Rectal smooth muscle tissue (tissue), 1 donor: ENCODE data around the gene RASSF8.

Experiments used
- H3K27ac ChIP-seq: one replicate; pipeline ENCODE4 v1.7.0; 2013; ENCODE audit warnings: low read depth, low read length, inconsistent platforms
- H3K27me3 ChIP-seq: one replicate; pipeline ENCODE4 v1.7.0; 2013; ENCODE audit warnings: low read length; ENCODE audit not compliant: control insufficient read depth, insufficient read depth
- H3K36me3 ChIP-seq: one replicate; pipeline ENCODE4 v1.7.0; 2013; ENCODE audit warnings: low read length; ENCODE audit not compliant: control insufficient read depth, insufficient read depth
- H3K4me1 ChIP-seq: one replicate; pipeline ENCODE4 v1.7.0; 2013; ENCODE audit warnings: low read length; ENCODE audit not compliant: control insufficient read depth, insufficient read depth
- H3K4me3 ChIP-seq: one replicate; pipeline ENCODE4 v1.7.0; 2013; ENCODE audit warnings: low read length
- H3K9ac ChIP-seq: one replicate; pipeline ENCODE4 v1.7.0; 2013; ENCODE audit warnings: low read length

Gene RASSF8

DNA sequence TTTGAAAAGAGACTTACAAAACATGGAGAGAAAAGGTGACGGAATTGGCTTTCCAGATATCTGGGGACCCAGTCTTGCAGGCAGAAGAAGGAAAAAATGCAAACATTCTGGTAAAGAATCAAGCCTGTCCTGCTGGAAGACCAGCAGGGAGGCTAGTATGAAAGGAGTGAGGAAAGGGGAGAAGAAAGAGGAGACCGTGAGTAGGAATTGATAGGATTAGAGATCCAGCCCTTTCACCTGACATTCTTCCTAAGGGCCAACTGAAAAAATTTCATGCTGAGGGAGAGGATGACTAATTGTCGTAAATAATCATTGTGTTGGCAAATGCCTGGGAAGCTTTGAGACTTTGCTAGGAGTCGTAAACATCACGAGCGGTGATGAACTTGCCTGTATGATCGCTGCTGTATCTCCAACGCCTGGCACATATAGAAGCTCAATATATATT lies 154.2 kb downstream of the RASSF8 start:
- Histone ChIP-seq H3K4me3 (no peak overlapping the region), H3K9ac (no peak overlapping the region), H3K36me3 (no peaks in the 10 kb centered on the region), H3K27me3 (no peaks in the 10 kb centered on the region), H3K27ac (no peak overlapping the region), H3K4me1 (peaks cover 15% of the 10 kb centered on the region)

GRCh38 chr12:26113181-26113654 lies 154.7 kb downstream of the RASSF8 start:
- Histone ChIP-seq H3K36me3 (no peaks in the 10 kb centered on the region), H3K27me3 (no peaks in the 10 kb centered on the region), H3K9ac (no peak overlapping the region), H3K4me3 (peak overlapping the region; percentile 72), H3K27ac (peak overlapping the region; percentile 97), H3K4me1 (peaks cover 17% of the 10 kb centered on the region)

DNA sequence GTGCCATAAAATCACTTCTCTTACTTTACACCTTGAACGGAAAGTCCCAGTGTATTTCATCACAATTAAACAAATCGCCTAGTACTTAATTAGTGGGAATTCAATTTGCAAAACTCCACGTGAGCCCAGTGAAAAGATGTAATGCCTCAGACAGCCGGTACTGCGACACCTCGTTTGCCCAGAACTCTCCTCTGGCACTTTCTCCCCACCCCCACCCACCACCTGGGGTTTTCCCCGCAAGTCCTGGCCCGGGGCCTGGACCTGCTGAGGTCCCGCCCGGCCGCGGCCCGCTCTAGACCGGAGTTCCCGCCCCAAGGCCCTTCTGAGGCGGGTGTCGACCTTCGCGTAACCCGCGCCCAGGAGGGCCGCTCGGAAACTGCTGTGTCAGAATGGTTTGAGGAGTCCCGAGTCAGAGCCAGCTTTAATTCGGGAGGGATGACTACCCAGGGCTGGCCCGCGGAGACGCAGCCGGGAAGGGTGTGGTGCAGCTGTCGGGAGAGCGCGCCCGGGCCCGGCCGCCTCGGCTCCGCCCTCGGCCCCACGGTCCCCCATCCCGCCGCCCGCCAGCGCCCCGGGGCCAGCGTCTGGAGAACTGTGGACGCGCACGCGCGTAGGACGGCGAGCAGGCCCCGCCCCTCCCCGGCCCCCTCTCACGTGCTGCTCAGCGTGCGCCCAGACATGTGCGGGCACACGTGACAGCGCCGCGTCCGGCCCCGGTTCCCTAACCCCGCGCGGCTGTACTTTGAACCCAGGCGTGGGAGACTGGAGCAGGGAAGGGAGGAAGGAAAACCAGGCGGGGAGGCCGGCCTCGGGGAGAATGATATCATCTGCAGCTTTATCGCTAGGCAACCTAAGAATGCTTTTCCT lies 155.6 kb downstream of the RASSF8 start:
- Histone ChIP-seq H3K36me3 (no peaks in the 10 kb centered on the region), H3K27me3 (no peaks in the 10 kb centered on the region), H3K4me1 (peaks cover 19% of the 10 kb centered on the region), H3K4me3 (peak overlapping the region; percentile 72), H3K27ac (peak overlapping the region; percentile 97), H3K9ac (peak overlapping the region; percentile 54)

GRCh38 chr12:26114720-26115401 lies 156.4 kb downstream of the RASSF8 start:
- no peaks in the 10 kb centered on the region for H3K27me3 ChIP-seq
- peak overlapping the region; percentile 38 for H3K4me3 ChIP-seq
- H3K9ac ChIP-seq, result peak overlapping the region; percentile 5
- no peaks in the 10 kb centered on the region for H3K36me3 ChIP-seq
- peak overlapping the region; percentile 97 for H3K27ac ChIP-seq
- H3K4me1 ChIP-seq, result peaks cover 25% of the 10 kb centered on the region

DNA sequence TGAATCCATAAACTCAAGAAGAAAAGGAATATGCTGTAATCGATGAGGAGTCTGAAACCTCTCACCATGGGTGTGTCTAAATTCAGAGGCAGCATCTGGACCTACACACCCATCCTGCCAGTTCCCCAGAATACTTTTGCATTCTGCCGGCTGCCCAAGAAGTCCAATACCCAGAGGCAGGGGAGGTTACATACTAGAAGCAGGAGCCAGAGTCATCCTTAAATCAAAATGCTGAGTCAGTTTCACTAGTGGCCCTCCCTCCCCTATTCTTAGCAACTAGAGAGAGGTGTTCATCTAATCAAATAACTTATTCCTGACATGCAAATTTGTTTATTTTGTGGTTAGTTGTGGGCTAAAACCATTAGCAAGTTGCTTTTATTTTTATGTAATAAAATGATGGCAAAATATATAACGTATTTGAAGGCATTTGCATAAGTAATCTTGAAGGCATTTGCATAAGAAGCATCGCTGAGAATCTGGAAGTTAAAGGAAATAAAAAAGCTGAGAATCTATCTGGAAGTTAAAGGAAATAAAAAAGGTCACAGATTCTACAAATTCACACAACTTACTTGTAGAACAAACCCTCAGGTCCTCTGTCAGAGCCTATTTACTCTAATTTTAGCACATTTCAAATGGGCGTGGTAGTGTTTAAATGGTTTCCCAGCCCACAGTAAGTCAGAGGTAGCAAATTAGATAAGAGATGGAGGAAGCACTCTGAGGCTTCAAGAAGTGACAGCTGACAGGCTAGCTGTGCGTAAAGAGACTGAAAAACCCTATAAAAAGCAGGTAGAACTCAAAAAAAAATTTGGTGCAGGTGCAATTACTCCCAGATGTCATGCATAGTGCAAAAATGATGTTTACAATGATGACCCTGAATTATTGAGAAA lies 158.6 kb downstream of the RASSF8 start:
- H3K9ac ChIP-seq, result no peak overlapping the region
- peaks cover 30% of the 10 kb centered on the region for H3K4me1 ChIP-seq
- H3K4me3 ChIP-seq, result peak overlapping the region; percentile 3

GRCh38 chr12:26118308-26118707 lies 159.8 kb downstream of the RASSF8 start:
- Histone ChIP-seq H3K27me3 (no peaks in the 10 kb centered on the region), H3K9ac (no peak overlapping the region), H3K4me3 (peak overlapping the region; percentile 12), H3K36me3 (no peaks in the 10 kb centered on the region), H3K27ac (no peak overlapping the region), H3K4me1 (peaks cover 26% of the 10 kb centered on the region)

More for the DNA sequence above, 158.6 kb downstream of the RASSF8 start:
- H3K27me3 ChIP-seq, result no peaks in the 10 kb centered on the region
- no peaks in the 10 kb centered on the region for H3K36me3 ChIP-seq
- no peak overlapping the region for H3K27ac ChIP-seq

DNA sequence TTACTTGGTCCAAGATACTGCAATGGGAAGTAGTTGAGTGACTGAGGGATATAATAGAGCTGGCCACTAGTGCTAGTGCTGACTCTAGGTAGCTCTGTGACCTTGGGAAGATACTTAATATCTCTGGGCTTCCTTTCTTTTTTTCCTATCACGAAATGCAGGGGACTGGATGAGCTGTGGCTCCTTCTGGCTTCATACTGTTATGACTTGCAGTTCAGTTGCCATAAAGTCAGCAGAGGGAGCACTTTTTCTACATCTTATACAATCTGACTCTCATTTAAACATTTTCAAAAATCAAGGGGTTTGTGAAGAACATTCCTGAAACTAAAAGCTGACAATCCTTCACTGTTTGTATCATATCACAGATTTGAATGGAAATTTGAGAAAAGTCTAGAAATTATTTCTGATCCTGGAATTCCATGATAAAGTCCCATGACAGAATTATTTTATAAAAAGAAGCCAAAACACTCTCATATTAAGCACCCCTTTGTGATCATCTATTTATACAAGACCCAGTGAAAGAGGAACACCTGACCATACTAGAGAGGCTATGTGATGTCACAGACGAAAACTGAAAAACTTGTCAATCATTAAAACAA lies 161.0 kb downstream of the RASSF8 start:
- H3K4me3 ChIP-seq, result no peak overlapping the region
- no peaks in the 10 kb centered on the region for H3K36me3 ChIP-seq
- peak overlapping the region; percentile 63 for H3K27ac ChIP-seq
- H3K9ac ChIP-seq, result no peak overlapping the region
- no peaks in the 10 kb centered on the region for H3K27me3 ChIP-seq
- H3K4me1 ChIP-seq, result peaks cover 21% of the 10 kb centered on the region

DNA sequence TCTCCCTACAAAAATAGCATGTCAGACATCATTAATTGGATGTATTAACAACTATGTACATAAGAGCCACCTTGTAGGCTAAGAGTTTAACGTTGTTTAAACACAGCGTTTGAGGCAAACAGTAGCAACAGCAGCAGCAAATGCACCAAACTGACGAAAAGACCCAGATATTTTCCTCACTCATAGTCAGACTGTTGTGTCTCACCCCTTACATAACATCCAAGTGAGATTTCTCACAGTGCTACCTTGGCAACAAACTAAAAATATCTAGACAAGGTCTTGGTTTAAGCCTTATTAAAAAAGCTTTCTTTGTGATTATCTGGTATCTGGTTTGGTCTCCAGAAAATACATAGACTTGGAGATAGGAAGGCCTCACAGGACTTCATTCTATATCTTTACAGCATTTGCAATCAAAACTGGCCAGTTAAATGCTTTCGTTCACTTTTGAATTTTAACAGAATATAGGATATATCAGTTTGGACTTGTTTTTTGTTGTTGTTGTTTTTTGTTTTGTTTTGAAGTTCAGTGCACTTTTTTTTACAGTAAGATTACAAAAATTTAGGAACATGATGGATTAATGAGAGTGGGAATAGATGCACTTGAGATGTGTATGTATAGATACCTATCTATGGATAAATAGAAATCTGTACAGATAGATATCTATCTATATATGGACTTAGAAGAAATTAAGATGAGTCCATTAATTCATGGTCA lies 162.2 kb downstream of the RASSF8 start:
- H3K4me1 ChIP-seq, result peaks cover 15% of the 10 kb centered on the region
- peak overlapping the region; percentile 86 for H3K27ac ChIP-seq
- H3K9ac ChIP-seq, result no peak overlapping the region
- no peaks in the 10 kb centered on the region for H3K27me3 ChIP-seq
- H3K36me3 ChIP-seq, result no peaks in the 10 kb centered on the region
- H3K4me3 ChIP-seq, result no peak overlapping the region

GRCh38 chr12:26121323-26122060 lies 163.0 kb downstream of the RASSF8 start:
- Histone ChIP-seq H3K27ac (peak overlapping the region; percentile 86), H3K4me3 (peak overlapping the region; percentile 70), H3K27me3 (no peaks in the 10 kb centered on the region), H3K9ac (peak overlapping the region; percentile 35), H3K36me3 (no peaks in the 10 kb centered on the region), H3K4me1 (peaks cover 15% of the 10 kb centered on the region)

DNA sequence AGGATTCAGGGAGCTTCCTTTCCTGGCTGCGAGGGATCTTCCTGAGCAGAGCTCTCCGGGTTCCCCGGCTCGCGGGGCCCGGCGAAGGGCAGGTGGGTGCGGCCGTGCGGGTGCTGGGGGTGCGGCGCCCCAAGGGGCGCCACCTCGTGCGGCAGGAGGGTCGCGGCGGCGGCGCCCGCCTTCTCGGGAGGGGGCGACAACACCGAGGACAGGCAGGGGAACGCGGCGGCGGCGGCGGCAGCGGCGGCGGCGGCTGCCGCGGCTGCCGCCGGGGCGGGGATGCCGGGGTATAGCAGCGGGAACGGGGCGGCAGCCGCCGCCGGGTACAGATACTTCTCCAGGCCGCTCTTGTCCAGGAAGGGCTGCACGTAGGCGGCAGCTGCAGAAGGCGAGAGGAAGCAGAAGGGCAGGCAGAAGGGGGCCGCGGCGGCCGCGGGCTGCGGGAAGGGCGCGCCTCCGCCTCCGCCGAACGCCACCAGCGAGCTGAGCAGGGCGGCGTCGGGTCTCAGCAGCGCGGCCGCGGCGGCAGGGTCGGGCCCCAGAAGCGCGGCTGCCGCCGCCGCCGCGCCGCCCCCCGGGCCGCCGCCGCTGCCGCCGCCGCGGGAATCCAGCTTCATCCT lies 163.7 kb downstream of the RASSF8 start:
- peak overlapping the region; percentile 35 for H3K9ac ChIP-seq
- peak overlapping the region; percentile 70 for H3K4me3 ChIP-seq
- H3K36me3 ChIP-seq, result no peaks in the 10 kb centered on the region
- H3K27me3 ChIP-seq, result no peaks in the 10 kb centered on the region
- H3K27ac ChIP-seq, result peak overlapping the region; percentile 86
- peaks cover 19% of the 10 kb centered on the region for H3K4me1 ChIP-seq
